ENCODE results near the gene UGDH.
"Not testable (repeated sequence)": the region's sequence is repeated elsewhere in the genome, so short reads cannot be mapped to it uniquely, and the experiment has no call there.

Gene UGDH

DNA sequence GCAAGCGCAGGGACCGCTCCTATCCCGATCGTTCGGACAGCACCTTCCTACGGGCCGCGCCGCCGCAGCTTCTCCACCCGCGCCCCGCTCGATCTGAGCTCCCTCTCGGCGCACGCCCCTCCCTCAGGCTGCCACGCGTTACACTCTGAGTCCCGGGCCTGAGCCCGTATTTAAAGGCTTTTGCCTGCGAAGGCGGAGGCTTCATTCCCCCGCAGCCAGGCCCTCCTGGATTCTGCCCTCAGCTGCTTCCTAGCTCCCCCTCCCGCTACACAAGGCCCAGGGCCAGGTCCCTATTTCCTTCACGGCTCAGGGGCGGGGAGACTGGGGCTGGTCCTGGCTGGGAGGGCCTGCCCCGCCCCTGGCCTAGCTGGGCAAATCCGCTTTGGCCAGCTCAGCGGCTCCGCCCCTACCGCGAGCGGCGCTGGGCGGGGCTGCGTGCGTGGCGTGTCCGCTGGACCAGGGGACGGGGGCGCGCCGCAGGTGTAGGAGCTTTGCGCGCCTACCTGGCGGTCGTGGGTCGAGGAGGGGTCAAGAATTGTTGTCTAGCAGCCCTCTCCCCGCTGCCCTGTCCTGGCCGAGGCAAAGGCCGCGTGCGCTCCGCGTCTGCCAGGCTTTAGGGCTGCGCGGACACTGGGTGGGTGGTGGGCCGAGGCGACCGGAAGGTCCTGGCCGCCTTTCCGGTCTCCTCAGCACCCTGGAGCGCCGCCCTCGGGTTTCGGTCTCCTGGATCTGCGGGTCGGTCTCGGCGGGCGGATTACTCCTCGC lies at the start of gene UGDH:
Gene UGDH, minus strand, starts transcription at position 144 of the 765 bp plus-strand sequence. CDS start 5,927 bp downstream, outside the sequence.
- peak; percentile 94 for DNase-seq

DNA sequence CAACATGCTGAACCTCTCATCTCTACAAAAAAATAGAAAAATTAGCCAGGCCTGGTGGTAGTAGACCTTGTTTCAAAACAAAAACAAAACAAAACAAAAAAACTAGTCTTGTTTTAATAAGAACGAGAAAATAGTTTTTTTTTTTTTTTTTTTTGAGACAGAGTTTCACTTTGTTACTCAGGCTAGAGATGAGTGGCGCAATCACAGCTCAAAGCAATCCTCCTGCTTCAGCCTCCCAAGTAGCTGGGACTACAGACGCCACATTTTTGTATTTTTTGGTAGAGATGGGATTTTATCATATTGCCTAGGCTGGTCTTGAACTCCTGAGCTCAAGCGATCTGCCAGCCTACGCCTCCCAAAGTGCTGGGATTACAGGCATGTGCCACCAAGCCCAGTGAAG lies 47.7 kb upstream of the UGDH start:
- DNase-seq: no peak

DNA sequence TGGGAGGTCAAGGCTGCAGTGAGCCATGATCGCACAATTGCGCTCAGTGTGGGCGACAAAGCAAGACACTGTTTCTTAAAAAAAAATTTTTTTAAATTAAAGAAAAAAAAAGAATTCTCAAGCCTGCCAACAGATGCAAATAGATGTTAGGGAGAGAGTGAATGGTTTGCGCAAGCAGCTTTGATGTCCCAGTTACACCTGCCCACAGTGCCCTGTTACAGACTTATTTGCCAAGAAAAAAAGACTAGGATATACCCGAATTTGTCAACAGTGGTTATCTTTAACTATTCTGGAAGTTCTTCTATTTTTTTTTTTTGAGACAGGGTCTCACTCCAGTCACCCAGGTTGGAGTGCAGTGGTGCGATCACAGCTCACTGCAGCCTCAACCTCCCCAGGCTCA lies 44.3 kb upstream of the UGDH start:
- no peak for DNase-seq

DNA sequence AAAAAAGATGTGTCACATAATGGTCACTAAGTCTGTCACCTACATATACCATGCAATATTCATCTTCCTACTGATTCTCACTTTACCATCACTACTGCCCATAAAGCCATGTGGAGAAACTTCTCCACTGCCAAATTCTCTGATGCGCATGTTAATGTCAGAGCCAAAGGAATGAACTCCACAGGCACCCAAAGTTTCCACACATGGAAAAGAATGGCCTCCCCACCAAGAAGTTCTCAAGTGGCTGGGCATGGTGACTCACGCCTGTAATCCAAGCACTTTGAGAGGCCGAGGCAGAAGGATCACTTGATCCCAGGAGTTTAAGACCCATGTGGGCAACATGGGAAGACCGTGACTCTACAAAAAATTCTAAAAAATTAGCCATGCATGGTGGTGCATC lies 43.8 kb upstream of the UGDH start:
- no peak for DNase-seq

DNA sequence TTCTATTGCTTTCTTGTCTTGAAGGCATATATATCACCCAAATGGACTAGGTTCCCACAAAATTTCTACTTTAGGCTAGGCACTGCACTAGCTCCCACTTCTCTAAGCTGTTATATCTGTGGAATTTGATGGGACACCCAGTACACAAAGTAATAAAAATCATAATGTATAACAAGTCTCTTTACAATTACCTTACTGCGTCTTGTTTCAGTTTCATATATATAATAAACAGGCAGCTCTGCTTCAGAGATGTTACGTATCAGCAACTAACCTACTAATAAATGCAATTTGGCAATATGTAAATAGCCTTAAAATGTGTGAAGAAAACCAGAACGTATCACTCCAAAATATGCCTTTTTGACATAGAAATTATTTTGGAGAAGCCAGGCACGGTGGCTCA lies 42.0 kb upstream of the UGDH start:
- DNase-seq: no peak

DNA sequence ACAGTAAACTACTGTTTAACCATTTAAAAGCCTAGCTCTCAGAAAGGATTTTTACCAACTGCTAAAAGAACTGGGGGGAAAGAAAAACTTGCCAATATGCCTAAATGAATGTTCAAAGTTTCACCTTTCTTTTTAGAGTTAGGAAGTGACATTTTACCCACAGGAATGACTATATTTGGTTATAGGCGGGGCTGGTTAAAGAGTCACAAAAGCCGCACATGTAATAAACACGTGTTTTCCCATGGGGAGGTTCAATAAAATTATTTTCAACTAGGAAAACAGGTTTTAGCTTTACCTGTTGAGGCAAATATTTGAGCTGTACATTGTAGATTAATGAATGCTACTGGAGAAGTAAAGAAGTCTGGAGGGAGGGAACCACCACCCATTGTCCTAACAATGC lies 41.6 kb upstream of the UGDH start:
- DNase-seq: no peak

DNA sequence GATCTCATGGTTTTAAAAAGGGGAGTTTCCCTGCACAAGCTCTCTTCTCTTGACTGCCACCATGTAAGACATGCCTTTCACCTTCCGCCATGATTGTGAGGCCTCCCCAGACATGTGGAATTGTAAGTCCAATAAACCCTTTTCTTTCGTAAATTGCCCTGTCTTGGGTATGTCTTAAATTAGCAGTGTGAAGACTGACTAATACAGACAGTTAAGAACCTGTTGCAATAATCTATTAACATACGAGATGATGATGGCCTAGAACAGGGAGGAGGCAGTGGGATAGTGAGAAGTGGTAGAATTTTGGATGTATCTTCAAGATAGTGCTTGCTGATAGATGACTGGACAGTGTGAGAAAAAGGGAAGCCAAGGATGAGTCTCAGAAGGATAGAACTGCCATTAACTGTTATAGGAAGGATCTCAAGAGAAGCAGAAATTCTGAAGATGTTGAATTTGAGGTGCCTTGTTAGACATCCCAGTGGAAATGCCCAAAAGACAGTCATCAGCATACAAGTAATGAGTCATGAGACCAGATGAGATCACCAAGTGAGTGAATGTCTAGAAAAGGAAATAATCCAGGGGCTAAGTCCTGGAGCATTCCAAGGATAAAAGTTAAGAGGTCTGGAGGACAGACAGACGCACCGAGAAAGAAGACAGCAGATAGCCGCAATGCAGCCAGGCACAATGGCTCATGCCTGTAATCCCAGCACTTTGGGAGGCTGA lies 38.8 kb upstream of the UGDH start:
- DNase-seq: peak; percentile 75

DNA sequence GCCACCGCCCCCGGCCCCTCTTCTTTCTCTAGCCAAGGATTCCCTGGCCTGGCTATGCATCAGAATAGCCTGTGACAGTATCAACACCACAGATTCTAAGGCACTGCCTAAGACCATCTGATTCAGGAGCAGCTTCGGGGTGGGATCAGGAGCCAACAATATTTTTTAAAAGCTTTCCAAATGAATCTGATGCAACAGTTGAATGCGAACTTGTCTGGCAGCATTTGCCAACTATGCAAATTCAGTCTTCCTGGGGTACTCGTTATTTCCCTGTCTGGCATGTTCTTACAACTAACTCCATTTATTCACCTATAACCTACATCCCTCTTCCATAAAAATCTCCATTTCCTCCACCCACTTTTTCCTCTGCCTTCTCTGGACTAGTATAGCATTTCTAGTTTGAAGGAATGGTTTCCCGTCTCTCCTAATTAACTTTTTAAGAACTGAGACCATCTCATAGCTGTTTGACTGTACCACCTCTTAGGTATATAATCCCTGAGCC lies 36.2 kb upstream of the UGDH start:
- DNase-seq: no peak

DNA sequence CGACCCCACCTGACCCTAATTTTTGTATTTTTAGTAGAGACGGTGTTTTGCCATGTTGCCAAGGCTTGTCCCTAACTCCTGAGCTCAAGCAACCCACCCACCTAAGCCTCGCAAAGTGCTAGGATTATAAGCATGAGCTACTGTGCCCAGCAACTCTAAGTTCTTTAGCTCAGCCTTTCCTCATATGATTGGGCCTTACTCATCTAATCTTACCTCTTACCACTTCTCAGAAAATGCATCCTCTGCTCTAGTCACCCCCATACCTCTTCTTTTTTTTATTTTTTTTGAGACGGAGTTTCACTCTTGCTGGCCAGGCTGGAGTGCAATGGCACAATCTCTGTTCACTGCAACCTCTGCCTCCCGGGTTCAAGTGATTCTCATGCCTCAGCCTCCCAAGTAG lies 35.6 kb upstream of the UGDH start:
- no peak for DNase-seq

DNA sequence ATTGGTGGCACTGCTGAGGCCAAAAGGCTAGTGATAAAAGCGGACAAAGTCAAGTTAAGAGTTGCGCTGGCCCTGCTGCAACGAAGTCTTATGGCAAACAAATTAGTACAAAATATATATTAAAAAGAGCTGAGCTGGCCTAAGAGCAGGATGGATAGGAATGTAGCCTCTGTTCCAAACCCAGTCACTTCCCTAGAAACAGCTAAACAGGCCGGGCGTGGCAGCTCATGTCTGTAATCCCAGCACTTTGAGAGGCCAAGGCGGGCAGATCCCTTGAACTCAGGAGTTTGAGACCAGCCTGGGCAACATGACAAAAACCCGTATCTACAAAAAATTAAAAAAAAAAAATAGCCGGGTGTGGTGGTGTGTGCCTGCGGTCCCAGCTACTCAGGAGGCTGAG lies 32.4 kb upstream of the UGDH start:
- DNase-seq: no peak

DNA sequence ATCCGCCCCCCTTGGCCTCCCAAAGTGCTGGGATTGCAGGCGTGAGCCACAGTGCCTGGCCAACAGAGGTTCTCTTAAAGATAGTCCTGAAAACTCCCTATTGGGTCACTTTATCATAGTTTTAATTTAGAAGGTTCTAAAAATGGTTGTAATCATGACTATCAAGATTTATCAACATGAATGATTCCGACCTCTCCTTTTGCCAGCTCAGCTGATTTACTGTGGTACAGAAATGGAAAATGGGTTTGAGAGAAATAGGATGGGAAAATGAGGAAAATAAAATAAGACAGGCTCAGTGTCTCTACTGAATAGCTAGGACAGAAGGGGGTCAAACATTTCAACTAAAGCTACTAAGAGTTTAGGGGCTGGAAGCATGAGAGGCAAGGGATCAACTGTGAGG lies 28.2 kb upstream of the UGDH start:
- no peak for DNase-seq

DNA sequence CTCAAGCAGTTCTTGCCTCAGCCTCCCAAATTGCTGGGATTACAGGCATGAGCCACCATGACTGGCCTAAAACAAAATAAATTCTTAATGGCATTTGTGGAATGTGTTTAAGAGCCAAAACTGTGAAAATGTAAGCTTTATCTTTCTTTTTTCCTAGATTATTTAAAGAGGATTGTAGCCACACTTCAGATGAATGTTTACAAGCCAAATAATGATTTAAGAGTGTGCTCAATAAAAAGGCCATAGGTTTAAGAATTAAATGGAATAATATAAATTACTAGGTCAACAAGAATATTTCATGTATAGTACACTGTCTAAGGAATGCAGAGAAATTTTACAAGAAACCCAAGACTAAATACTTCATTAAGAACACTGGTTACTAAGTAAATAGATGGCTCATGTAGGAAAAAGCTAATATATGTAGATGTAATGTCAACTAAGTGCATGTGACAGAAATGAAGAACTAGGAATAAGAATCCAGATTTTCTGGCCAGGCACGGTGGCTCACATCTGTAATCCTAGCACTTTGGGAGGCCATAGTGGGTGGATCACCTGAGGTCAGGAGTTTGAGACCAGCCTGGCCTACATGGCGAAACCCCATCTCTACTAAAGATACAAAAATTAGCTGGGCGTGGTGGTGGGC lies 21.3 kb upstream of the UGDH start:
- DNase-seq: no peak

DNA sequence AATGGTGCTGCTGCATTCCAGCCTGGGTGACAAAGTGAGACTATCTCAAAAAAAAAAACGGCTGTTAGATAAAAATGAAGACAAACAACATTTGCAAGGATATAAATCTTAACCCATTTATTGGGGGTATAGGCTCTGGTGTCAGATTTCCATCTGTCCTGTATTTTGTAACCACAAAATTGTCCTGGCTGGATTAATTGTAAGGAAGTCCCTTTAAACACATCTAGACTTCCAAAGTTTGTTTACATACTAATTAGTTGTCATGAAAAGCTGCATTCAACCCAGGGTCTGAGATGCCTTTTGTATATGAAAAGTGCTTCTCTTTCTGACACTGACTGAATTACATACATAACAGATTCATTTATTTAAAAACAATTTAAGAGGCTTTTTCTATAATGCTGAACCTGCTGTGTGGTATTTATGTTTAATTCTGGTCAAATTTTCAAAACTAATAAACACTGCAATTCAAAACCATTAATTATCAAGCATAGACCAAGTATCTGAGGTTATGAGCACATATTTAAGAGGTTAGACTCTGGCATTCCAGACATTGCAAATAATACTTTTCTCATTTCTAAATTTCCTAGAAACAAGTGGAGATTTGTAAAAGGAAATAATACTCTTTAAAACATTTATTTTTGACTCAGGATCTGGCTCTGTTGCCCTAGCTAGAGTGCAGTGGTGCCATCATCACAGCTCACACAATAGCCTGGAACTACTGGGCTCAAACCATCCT lies 17.5 kb upstream of the UGDH start:
- DNase-seq: no peak

DNA sequence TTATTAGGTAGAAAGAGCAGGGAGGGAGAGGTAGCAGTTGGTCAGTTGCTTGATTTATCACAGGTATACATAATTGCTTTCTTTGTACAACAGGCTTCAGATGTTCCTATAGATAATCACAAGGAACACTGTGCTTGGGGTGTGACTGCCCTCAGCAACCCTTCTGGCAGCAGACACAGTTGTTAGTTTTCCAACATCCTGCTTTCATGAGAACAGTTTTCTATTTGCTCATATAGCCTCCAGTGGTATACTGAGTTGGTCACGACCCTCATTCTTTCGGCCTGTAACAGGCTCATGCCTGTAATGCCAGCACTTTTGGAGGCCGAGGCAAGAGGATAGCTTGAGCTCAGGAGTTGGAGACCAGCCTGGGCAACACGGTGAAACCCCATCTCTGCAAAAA lies 16.8 kb upstream of the UGDH start:
- not testable (repeated sequence) for DNase-seq

DNA sequence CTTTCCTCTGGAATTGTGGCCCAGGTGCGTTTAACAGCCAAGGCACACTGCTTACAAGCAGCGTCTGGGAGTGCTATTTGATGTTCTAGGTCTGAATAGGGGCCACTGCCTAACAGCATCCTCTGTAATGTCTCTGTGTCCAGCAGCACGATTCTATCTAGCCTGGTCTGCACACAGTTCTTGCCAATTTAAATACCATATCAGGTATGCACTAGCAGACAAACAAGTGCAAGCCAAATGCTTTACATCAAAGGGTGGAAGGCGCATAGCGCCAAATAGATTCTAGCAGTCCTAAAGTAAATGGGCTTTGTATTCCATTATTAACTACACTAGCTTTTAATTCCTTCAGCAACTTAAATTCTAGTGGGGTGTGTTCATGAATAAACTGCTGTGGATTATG lies 15.8 kb upstream of the UGDH start:
- DNase-seq: no peak

DNA sequence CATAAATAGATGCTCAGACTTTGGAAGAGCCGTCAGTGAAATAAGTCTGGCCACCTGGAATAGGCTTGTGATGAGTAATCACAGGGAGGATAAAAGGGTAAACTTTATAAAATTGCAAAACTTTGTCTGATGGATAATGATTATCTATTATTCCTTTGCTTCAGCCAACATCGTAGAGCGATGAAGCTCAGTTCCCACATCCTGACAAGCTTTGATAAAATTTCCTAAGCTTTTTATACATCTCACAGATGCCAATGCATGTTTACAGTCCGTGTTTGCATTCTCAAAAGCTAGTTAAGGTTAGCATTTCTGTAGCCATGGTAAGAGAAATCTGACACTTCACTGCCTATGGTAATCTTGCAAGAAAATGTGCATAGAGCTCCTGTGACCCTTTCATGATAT lies 15.4 kb upstream of the UGDH start:
- DNase-seq: no peak

DNA sequence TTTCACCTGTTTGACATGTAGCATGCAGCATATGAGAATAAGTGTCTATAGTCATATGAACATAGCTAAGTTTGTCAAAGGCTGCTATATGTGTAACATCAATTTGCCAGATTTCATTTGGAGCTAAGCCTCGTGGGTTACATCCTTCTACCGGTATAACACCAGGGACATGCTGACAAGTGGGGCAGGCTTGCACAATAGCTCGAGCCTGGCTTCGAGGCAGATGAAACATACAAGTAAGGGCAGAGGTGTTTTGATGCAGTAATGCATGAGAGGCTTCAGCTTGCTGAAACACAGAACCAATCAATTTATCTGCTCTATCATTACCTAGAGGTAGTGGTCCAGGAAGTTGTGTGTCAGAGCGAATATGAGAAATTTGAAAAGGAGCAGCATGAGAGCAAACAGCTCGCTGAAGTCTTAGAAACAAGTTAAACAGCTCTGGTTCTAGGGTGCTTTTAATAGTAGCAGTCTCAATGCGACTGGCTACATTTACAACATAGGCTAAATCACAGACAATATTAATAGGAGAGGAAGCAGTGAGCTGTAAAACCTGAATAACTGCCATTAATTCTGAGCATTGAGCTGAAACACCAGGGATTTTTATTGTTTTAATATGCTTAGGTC lies 14.9 kb upstream of the UGDH start:
- DNase-seq: no peak

DNA sequence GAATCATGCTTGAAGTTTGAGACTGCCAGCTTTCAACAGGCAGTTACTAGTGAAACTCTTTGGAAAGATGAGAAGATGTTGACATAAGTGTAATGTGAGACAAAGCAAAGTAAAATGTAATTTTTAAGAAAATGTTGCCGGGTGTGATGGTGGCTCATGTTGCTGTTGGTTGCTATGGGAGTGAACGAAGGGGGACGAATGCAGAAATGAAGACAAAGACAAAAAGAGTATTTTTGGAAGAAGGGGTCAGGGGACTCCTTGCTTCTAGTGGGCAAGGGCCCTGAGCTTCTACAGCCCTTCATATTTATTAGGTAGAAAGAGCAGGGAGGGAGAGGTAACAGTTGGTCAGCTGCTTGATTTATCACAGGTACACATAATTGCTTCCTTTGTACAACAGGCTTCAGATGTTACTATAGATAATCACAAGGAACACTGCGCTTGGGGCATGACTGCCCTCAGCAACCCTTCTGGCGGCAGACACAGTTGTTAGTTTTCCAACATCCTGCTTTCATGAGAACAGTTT lies 11.9 kb upstream of the UGDH start:
- peak; percentile 18 for DNase-seq

DNA sequence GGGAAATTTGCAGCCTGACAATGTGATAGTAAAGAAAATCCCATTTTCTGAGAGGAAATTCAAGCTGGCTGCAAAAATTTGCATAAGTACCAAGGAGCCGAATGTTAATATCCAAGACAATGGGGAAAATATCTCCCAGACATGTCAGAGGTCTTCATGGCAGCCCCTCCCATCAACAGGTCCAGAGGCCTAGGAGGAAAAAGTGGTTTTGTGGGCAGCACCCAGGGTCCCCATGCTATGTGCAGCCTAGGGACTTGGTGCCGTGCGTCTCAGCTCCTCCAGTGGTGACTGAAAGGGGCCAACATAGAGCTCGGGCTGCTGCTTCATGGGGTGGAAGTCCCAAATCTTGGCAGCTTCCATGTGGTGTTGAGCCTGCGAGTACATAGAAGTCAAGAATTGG lies 6.3 kb upstream of the UGDH start:
- no peak for DNase-seq

DNA sequence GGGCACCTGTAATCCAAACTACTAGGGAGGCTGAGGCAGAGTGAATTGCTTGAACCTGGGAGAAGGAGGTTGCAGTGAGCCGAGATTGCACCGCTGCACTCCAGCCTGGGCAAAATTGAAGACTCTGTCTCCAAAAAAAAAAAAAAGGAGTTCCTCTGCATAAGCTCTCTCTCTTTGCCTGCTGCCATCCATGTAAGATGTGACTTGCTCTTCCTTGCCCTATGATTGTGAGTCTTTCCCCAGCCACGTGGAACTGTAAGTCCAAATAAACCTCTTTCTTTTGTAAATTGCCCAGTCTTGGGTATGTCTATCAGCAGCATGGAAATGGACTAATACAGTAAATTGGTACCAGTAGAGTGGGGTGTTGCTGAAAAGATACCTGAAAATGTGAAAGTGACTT lies 5.0 kb upstream of the UGDH start:
- not testable (repeated sequence) for DNase-seq

DNA sequence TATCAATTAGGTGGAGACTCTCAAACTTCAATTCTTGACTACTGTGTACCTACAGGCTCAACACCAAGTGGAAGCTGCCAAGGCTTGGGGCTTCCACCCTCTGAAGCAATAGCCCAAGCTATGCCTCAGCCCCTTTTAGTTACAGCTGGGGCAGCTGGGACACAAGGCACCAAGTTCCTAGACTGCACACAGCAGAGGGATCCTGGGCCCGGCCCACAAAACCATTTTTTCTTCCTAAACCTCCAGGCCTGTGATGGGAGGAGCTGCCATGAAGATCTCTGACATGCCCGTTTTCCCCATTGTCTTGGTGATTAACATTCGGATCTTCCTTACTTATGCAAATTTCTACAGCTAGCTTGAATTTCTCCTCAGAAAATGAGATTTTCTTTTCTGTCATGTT lies 3.4 kb upstream of the UGDH start:
- DNase-seq: no peak

DNA sequence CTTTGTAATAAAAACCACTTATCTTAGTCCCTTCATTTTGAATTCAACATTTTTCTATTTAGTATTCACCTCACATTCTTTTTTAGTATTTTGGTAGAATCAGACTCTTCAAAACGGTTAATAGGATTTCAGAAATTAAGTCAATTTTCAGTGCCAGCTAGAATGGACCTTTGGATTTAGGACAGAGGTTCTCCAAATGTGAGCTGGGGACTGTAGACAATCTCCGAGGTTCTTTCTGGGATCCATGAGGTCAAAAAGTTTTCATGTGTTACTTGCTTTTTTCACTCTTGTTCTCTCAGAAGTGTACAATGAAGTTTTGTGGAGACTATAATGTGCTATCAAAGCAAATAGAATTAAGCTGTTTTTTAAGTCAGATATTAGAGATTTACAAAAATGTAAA lies 2.3 kb upstream of the UGDH start:
- no peak for DNase-seq

DNA sequence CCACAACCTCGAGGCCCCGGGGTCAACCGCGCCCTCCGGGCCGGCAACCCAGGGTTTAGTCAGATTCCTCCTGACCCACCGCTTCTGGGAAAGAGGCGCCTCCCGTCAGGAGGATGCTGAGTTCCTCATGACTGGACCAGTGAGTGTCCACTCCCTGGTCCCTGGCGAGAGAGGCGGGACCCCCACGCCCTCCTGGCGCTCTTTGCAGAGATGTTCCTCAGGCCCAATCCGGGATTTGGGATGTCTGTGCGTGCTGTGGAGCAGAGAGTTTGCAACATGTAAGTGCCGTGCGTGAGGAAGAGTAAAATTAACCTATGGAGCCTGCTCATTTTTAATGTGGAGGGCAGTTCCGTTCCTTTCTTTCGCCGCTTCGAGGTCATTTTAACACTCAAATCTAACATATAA lies 824 bp upstream of the UGDH start:
- peak; percentile 77 for DNase-seq

Data from amniotic stem cell (primary cell).